GM21825 (cell line): ENCODE results near the gene DYNC2H1.
A peak's percentile ranks its signal among the peaks of the same experiment; 100 is the strongest.

Source experiments
- ATAC-seq: cut with Tn5 transposase; IDR thresholded peaks from one replicate; pipeline ENCODE4 v1.9.1; 2021; ENCODE audit warnings: mild to moderate bottlenecking, moderate library complexity; ENCODE audit not compliant: unreplicated experiment

Gene DYNC2H1

GRCh38 chr11:103108933-103109817 is at the start of gene DYNC2H1:
Gene DYNC2H1, plus strand, starts transcription at chr11:103109426. Its CDS starts 149 bp downstream, at chr11:103109575.
- ATAC-seq: peak; percentile 100

- ATAC-seq: no peak
Measured at GRCh38 chr11:103061656-103062055, 47.6 kb upstream of the DYNC2H1 start.

GRCh38 chr11:103067118-103067517 is 42.1 kb upstream of the DYNC2H1 start:
- ATAC-seq: no peak

- ATAC-seq: no peak
Measured at GRCh38 chr11:103069367-103069766, 39.9 kb upstream of the DYNC2H1 start.

GRCh38 chr11:103070142-103070541 is 39.1 kb upstream of the DYNC2H1 start:
- peak; percentile 46 for ATAC-seq

GRCh38 chr11:103071008-103071407 is 38.2 kb upstream of the DYNC2H1 start:
- no peak for ATAC-seq

GRCh38 chr11:103076361-103076760 is 32.9 kb upstream of the DYNC2H1 start:
- ATAC-seq: no peak

- no peak for ATAC-seq
Measured at GRCh38 chr11:103077554-103077953, 31.7 kb upstream of the DYNC2H1 start.

- no peak for ATAC-seq
Measured at GRCh38 chr11:103078710-103079109, 30.5 kb upstream of the DYNC2H1 start.

GRCh38 chr11:103079833-103080232 is 29.4 kb upstream of the DYNC2H1 start:
- no peak for ATAC-seq

- ATAC-seq: no peak
Measured at GRCh38 chr11:103085758-103086365, 23.4 kb upstream of the DYNC2H1 start.

- ATAC-seq: no peak
Measured at GRCh38 chr11:103086461-103086860, 22.8 kb upstream of the DYNC2H1 start.

GRCh38 chr11:103091064-103091800 is 18.0 kb upstream of the DYNC2H1 start:
- ATAC-seq: peak; percentile 39

GRCh38 chr11:103091801-103092524 is 17.3 kb upstream of the DYNC2H1 start, which contains the start of gene DCUN1D5:
Gene DCUN1D5, minus strand, starts transcription at chr11:103092160. Its CDS starts 288 bp downstream, at chr11:103091872.
- peak; percentile 99 for ATAC-seq

GRCh38 chr11:103097279-103097678 is 11.9 kb upstream of the DYNC2H1 start:
- ATAC-seq: no peak

GRCh38 chr11:103109818-103110388 is 677 bp downstream of the DYNC2H1 start:
- peak; percentile 9 for ATAC-seq

GRCh38 chr11:103110391-103110790 is 1.2 kb downstream of the DYNC2H1 start:
- ATAC-seq: no peak

- ATAC-seq: no peak
Measured at GRCh38 chr11:103111400-103111799, 2.2 kb downstream of the DYNC2H1 start.

- ATAC-seq: no peak
Measured at GRCh38 chr11:103112364-103112763, 3.1 kb downstream of the DYNC2H1 start.

GRCh38 chr11:103114836-103115235 is 5.6 kb downstream of the DYNC2H1 start:
- ATAC-seq: no peak
